Measurements from ENCODE around the gene SNUPN.
A peak's percentile ranks its signal among the peaks of the same experiment; 100 is the strongest.
"Not testable (repeated sequence)": the region's sequence is repeated elsewhere in the genome, so short reads cannot be mapped to it uniquely, and the experiment has no call there.

The SNUPN gene

DNA sequence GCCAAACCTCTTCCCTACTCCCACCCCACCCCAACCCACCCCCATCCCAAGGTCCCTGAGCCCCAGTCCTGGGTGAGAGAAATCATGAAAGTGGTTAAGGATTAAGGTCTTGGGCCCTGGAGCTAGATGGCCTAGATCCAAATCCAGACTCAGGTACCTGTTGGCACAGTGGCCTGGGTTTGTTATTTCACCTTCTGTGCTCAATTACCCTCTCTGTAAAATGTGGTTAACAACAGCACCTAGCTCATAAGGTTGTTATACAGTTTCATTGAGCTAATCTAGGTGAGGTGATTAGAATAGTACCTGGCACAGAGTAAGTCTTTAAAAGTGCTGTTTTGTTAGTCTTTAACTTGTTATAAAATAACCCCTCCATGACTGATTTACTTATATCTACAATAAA lies 6.4 kb upstream of the SNUPN start:
- no peak for DNase-seq

GRCh38 chr15:75622505-75622904 lies 3.0 kb downstream of the SNUPN start:
- DNase-seq = no peak

DNA sequence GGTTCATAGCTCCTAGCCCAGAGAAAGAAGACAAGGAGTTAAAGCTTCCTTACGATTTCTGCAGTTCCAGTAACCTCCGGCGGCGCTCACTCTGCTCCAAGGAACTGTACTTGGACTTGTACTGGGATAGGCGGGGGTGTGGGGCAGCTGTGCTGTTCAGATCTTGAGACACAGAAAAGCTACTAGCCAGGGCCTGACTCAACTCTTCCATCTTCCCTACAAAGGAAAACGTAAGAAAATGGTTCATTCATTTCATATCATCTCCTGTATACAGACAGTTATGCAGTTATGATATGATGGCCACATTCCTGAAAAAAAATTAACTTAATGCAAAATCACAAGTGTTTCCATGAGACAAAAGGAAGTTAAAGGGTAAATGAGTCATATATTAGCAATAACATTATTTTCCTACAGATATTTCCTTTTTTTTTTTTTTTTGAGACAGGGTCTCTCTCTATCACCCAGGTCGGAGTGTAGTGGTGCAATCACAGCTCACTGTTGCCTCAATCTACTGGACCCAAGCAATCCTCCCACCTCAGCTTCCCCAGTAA lies 4.6 kb downstream of the SNUPN start:
- no peak for DNase-seq

- no peak for DNase-seq
Observed at GRCh38 chr15:75620058-75620820, 5.3 kb downstream of the SNUPN start.

- DNase-seq = no peak
Observed at GRCh38 chr15:75616766-75617165, 8.8 kb downstream of the SNUPN start.

DNA sequence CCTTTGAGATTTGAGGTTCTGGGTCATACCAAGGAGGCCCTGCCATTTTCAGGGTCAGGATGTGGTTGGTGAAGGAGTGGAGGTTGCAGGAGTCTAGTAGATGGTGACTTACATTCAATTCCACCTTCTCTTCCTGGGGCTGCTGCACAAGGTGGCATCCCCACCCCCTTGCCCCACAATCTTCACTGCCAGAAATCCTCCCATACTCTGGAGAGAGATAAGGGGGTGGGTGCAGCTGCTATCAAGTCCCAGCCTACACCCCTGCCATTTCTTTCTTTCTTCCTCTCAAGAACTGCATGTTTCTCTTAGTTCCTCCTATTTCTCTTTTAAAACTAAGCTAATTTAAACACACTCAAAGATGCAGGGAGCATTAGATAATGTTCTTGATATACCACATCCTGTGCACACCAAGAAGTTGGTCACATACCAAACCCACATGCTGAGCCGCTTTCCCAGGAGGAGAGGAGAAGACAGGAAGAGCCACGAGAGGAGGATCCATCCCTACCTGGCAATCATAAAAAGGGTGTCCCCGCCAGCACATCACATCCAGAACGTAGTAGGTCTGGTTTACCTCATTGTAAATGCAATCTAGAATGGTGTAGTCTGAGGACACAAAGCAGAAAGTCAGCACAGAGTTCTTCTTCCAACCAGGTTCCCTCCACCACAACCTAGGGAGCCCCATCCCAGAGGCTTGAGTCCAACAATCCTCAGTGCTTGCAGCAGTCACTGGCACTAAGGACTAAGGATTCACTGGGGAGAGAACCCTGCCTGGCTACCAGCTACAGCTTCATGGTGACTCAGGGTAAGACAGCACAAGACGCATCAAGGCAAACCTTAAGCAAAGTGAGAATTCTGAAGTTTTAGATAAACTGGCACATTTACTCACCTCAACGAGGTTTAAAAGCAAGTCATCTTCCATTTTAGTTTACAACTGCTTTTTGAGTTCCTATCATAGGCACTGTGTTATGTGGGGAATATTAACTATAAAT lies 18.5 kb downstream of the SNUPN start:
- DNase-seq = no peak

DNA sequence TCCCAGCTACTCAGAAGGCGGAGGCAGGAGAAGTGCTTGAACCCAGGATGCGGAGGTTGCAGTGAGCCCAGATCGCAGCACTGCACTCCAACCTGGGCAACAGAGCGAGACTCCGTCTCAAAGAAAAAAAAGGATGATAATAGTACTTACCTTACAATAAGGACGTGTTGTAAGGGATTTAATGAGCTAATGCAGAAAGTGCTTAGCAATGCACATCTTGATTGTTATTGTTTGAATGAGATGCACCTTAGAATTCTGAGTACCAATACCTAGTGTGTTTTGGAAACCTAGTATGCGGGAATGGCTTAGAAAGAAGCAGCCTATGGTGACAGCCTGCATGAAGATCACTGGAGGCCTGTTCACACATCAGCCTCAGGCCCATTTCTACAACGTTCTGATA lies 19.5 kb downstream of the SNUPN start:
- no peak for DNase-seq

DNA sequence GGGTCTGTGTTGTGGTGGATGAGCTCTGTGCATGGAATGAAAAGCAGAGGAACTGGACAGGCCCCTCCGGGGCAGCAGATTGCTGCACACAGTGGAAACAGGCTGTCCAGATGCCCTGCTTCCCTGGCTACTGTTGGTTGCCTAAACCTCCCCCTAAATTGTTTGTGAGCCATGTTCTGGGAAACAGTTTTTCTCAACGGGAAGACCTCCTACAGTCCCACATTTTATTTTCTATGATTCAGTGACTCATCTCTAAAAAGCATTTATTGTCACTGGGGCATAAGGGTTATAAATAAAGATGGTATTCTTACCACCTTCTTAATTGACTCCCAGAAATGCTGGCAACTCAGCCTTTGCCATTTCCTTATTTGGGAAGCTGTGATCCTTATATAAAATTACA lies 26.1 kb downstream of the SNUPN start:
- peak in 1 of 2 donors; percentile 42 for DNase-seq

DNA sequence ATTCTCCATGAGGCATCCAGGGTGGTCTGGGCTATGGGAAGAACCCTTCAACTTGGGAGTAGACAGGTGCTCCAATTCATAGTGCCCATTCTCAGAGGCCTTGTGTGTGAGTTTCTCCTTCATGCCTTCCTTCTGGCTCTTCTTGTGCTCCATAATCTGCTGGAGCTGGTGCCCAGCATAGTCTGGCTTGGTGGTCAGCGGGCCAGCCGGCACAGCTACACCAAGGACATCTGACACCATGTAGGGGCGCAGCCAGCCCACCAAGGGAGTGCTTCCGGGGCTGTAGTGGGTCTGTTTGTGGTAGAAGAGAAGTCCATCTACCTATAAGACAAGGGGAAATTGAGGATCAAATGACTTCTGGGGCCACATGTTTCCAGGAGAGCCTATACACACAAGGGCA lies 27.2 kb downstream of the SNUPN start:
- no peak for DNase-seq

- peak in 1 of 2 donors; percentile 10 for DNase-seq
Observed at GRCh38 chr15:75597667-75598341, 27.7 kb downstream of the SNUPN start.

DNA sequence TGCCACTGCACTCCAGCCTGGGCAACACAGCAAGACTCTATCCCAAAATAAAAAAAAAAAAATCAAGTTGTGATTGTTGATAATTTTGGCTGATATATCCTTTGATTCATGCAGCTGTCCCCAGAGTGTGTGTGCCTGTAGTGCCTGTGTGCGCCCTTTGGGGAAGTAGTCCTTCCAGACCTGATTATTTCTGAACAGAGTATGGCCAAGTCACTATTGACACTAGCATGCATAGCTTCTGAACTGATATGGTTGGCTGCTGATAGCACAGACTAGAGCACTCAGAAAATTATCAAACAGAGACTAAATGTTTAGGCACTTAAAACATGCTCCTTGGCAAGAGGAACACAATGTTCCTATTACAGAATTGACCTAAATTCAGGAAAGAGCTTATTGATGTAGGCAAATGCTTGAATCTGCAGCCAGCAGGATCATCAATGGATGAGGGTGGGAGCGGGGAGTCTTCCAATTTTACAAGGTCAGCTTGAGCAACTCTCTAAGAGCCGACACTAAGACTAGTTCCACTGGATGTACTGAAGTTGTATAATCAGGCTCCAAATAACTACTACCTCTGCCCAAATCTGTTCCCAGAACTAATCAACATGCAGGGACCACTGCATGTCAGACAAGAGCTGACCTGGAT lies 28.7 kb downstream of the SNUPN start:
- no peak for DNase-seq

DNA sequence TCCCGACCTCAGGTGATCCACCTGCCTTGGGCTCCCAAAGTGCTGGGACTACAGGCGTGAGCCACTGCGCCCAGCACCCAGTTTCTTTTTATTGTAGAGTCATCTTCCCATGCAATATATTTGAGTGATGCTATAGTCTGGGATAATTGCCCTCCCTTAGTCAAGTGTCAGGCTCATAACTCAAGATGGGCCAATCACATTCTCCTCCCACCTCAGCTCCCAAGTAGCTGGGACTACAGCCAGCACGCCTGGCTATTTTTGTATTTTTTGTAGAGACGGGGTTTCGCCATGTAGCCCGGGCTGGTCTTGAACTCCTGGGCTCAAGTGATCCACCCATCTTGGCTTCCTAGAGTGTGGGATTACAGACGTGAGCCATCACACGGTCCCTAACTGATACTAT lies 31.2 kb downstream of the SNUPN start:
- DNase-seq = no peak

- DNase-seq = no peak
Observed at GRCh38 chr15:75591655-75592364, 33.7 kb downstream of the SNUPN start.

DNA sequence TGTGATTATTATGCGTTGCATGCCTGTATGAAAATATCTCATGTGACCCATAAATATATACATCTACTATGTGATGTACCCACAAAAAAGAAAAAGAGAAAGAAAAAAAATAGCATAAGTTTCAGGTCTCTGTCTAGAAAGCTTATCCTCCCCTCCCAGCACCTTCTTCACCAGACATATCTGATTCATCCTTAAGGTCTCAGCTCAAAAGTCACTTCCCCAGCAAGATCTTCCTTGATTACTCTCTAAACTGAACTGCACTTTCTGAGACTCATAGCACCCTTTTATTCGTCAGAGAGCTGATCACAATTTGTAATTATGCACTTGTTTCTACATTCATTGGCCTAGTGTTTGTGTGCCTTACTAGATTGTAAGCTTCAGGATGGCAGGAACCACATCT lies 35.3 kb downstream of the SNUPN start:
- no peak for DNase-seq

- DNase-seq = no peak
Observed at GRCh38 chr15:75589071-75589470, 36.5 kb downstream of the SNUPN start.

DNA sequence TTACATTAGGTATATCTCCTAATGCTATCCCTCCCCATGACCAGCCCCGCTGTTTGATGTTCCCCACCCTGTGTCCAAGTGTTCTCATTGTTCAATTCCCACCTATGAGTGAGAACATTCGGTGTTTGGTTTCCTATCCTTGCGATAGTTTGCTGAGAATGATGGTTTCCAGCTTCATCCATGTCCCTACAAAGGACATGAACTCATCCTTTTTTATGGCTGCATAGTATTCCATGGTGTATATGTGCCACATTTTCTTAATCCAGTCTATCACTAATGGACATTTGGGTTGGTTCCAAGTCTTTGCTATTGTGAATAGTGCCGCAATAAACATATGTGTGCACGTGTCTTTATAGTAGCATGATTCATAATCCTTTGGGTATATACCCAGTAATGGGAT lies 39.1 kb downstream of the SNUPN start:
- DNase-seq = not testable (repeated sequence)

GRCh38 chr15:75584121-75584520 lies 41.4 kb downstream of the SNUPN start:
- no peak for DNase-seq

GRCh38 chr15:75583701-75584100 lies 41.8 kb downstream of the SNUPN start:
- no peak for DNase-seq

DNA sequence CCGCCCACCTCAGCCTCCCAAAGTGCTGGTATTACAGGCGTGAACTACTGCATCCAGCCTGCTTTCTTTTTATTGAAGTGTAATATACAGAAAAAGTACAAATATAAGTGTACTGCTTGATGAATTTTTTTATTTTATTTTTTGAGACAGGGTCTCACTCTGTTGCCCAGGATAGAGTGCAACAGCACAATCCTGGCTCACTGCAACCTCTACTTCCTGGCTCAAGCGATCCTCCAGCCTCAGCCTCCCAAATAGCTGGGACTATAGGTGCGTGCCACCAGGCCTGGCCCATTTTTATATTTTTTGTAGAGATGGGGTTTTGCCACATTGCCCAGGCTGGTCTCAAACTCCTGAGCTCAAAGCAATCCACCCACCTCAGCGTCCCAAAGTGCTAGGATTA lies 42.6 kb downstream of the SNUPN start:
- DNase-seq = not testable (repeated sequence)

GRCh38 chr15:75578948-75579920 lies 46.3 kb downstream of the SNUPN start, which contains the start of gene PTPN9:
TSS of gene PTPN9 (minus strand) at chr15:75579315. CDS start at chr15:75578776, 539 bp downstream.
- DNase-seq = peak; percentile 63 to 71

All from hippocampal formation (tissue), 2 donors.